BE2C (cell line): ENCODE results near the gene DAPK2.

Source experiments
- DNase-seq: peaks from one replicate; pipeline ENCODE4 v3.0.0-alpha.2; 2020
- H3K27me3 ChIP-seq: fragments of 250-450 bp; sonication (Bioruptor Pico); 2 replicates; pipeline ENCODE4 v1.5.1; 2020; ENCODE audit warnings: mild to moderate bottlenecking
- H3K36me3 ChIP-seq: fragments of 250-450 bp; sonication (Bioruptor Pico); 2 replicates; pipeline ENCODE4 v1.5.1; 2020; ENCODE audit warnings: mild to moderate bottlenecking
- H3K4me1 ChIP-seq: fragments of 250-450 bp; sonication (Bioruptor Pico); 2 replicates; pipeline ENCODE4 v1.5.1; 2020
- H3K4me3 ChIP-seq: 2 replicates; pipeline ENCODE4 v1.5.1; 2011; ENCODE audit warnings: low read depth, low read length
- H3K9me3 ChIP-seq: fragments of 250-450 bp; sonication (Bioruptor Pico); 2 replicates; pipeline ENCODE4 v1.5.1; 2020
- CTCF ChIP-seq: IDR thresholded peaks from 2 replicates; pipeline ENCODE4 v1.5.1; 2012; ENCODE audit warnings: mild to moderate bottlenecking, low read depth, low read length

The DAPK2 gene

DNA sequence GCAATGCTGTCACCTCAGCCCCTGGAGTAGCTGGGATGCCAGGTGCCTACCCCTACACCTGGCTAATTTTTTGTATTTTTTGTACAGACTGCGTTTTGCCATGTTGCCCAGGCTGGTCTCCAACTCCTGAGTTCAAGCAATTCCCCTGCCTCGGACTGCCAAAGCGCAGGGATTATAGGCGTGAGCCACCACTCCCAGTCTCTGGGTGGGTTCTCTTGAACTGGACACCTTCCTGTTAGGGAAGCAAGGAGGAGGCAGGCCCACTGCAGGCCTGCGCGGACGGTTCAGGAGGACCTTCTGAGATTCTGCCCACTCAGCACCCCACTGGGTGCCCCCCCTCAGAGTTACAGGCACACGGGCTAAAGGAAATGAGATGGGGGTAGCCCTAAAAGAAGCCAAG, 138.8 kb downstream of the DAPK2 start:
- no peak for TF ChIP-seq CTCF
- DNase-seq: no peak

GRCh38 chr15:63906266-63906584, 140.1 kb downstream of the DAPK2 start:
- DNase-seq: no peak
- H3K4me3 ChIP-seq: no peak overlapping the region
- TF ChIP-seq CTCF: no peak
- H3K9me3 ChIP-seq: no peaks in the 10 kb centered on the region
- no peaks in the 10 kb centered on the region for H3K36me3 ChIP-seq
- H3K27me3 ChIP-seq: no peaks in the 10 kb centered on the region
- H3K4me1 ChIP-seq: peaks cover 11% of the 10 kb centered on the region; the same call in 1 of the 2 replicates

More for the DNA sequence above, 138.8 kb downstream of the DAPK2 start:
- H3K36me3 ChIP-seq: no peaks in the 10 kb centered on the region
- H3K27me3 ChIP-seq: no peaks in the 10 kb centered on the region
- no peaks in the 10 kb centered on the region for H3K9me3 ChIP-seq
- no peak overlapping the region for H3K4me3 ChIP-seq
- peaks cover 11% of the 10 kb centered on the region; the same call in 1 of the 2 replicates for H3K4me1 ChIP-seq

DNA sequence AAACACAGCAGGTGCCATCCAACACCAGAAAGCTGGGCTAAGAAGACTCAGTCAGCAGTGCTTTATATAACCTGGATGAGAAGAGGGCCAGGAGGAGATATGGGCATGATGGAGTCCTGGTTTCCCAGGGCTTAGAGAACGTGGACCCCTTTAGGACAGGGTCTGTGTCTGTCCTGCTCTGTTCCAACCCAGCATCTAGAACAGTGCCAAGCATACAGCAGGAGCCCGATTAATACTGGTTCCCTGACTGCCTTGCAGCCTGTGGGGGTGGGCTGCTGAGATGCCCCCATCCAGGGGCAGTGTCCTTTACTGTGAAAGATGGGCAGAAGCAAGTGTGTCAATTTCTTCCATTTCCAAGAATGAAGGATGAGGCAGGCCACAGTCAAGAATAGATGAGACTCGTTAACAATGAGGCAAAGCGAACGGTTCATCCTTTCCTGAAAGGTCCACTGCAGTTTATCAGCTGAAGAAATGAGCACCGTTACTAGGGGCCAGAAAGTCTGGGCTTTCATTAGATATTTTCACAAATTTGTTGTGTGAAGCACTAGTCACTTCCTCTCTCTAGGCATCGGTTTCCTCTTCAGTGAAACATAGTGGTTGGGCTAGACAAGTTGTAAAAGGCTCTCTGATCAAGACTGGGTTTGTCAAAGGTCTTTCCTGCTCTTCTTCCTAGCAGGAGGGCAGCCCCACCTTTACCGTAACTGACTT, 140.6 kb downstream of the DAPK2 start:
- Histone ChIP-seq H3K4me3 (no peak overlapping the region), H3K9me3 (no peaks in the 10 kb centered on the region), H3K4me1 (peaks cover 11% of the 10 kb centered on the region; the same call in 1 of the 2 replicates), H3K27me3 (no peaks in the 10 kb centered on the region), H3K36me3 (no peaks in the 10 kb centered on the region)
- no peak for TF ChIP-seq CTCF
- no peak for DNase-seq

GRCh38 chr15:63905131-63905530, 141.2 kb downstream of the DAPK2 start:
- Histone ChIP-seq H3K36me3 (no peaks in the 10 kb centered on the region), H3K4me3 (no peak overlapping the region), H3K27me3 (no peaks in the 10 kb centered on the region), H3K9me3 (no peaks in the 10 kb centered on the region), H3K4me1 (peaks cover 9% of the 10 kb centered on the region; the same call in 1 of the 2 replicates)
- DNase-seq: no peak
- TF ChIP-seq CTCF: no peak

- no peaks in the 10 kb centered on the region for H3K27me3 ChIP-seq
- DNase-seq: no peak
These were observed 142.2 kb downstream of the DAPK2 start for GRCh38 chr15:63904042-63904441.

More at GRCh38 chr15:63904042-63904441, 142.2 kb downstream of the DAPK2 start:
- H3K36me3 ChIP-seq: no peaks in the 10 kb centered on the region
- no peaks in the 10 kb centered on the region for H3K9me3 ChIP-seq
- peaks cover 5% of the 10 kb centered on the region; the same call in 1 of the 2 replicates for H3K4me1 ChIP-seq
- H3K4me3 ChIP-seq: no peak overlapping the region
- TF ChIP-seq CTCF: no peak
